ENCODE data around the gene NEURL2.

NEURL2 gene

GRCh38 chr20:45872626-45873025, 18.4 kb downstream of the NEURL2 start:
- DNase-seq (ENCODE audit: low read depth): no peak

GRCh38 chr20:45867819-45868176, 23.2 kb downstream of the NEURL2 start:
- no peak for DNase-seq (ENCODE audit: low read depth)

GRCh38 chr20:45867136-45867818, 23.7 kb downstream of the NEURL2 start:
- no peak for DNase-seq (ENCODE audit: low read depth)

- no peak for DNase-seq (ENCODE audit: low read depth)
These were observed 24.6 kb downstream of the NEURL2 start for GRCh38 chr20:45866454-45866853.

GRCh38 chr20:45863543-45864470, 27.2 kb downstream of the NEURL2 start:
- no peak for DNase-seq (ENCODE audit: low read depth)

- DNase-seq (ENCODE audit: low read depth): no peak
These were observed 29.6 kb downstream of the NEURL2 start for GRCh38 chr20:45861221-45862075.

- DNase-seq (ENCODE audit: low read depth): no peak
These were observed 30.3 kb downstream of the NEURL2 start for GRCh38 chr20:45860560-45861220.

GRCh38 chr20:45859916-45860315, 31.1 kb downstream of the NEURL2 start:
- no peak for DNase-seq (ENCODE audit: low read depth)

- DNase-seq (ENCODE audit: low read depth): no peak
These were observed 33.2 kb downstream of the NEURL2 start for GRCh38 chr20:45857882-45858216.

GRCh38 chr20:45857114-45857881, 33.7 kb downstream of the NEURL2 start, which contains the start of the genes ACOT8 and ZSWIM3:
TSS of gene ACOT8 (minus strand) at chr20:45857392. CDS start at chr20:45857315, 77 bp downstream.
TSS of gene ZSWIM3 (plus strand) at chr20:45857614. CDS start at chr20:45857826, 212 bp downstream.
- peak; percentile 94 for DNase-seq (ENCODE audit: low read depth)

GRCh38 chr20:45853484-45853883, 37.5 kb downstream of the NEURL2 start:
- DNase-seq (ENCODE audit: low read depth): no peak

- DNase-seq (ENCODE audit: low read depth): no peak
These were observed 38.7 kb downstream of the NEURL2 start for GRCh38 chr20:45852326-45852725.

- DNase-seq (ENCODE audit: low read depth): no peak
These were observed 39.5 kb downstream of the NEURL2 start for GRCh38 chr20:45851501-45851900.

GRCh38 chr20:45850926-45851325, 40.1 kb downstream of the NEURL2 start:
- DNase-seq (ENCODE audit: low read depth): no peak

- DNase-seq (ENCODE audit: low read depth): no peak
These were observed 40.8 kb downstream of the NEURL2 start for GRCh38 chr20:45850238-45850637.

- no peak for DNase-seq (ENCODE audit: low read depth)
These were observed 41.9 kb downstream of the NEURL2 start for GRCh38 chr20:45848969-45849582.

- no peak for DNase-seq (ENCODE audit: low read depth)
These were observed 42.6 kb downstream of the NEURL2 start for GRCh38 chr20:45848421-45848820.

GRCh38 chr20:45845452-45845851, 45.6 kb downstream of the NEURL2 start:
- DNase-seq (ENCODE audit: low read depth): no peak

- no peak for DNase-seq (ENCODE audit: low read depth)
These were observed 47.5 kb downstream of the NEURL2 start for GRCh38 chr20:45843506-45843905.

GRCh38 chr20:45842169-45842812, 48.7 kb downstream of the NEURL2 start:
- no peak for DNase-seq (ENCODE audit: low read depth)

Data from activated T-cell treated with anti-CD3 and anti-CD28 coated beads for 24 hours (primary cell).